ENCODE measurements around the gene CYP19A1. TPM values are rescaled to one million over a fixed set of nuclear protein-coding genes. Genes with fewer than 3 reads are reported as not detected.
"Not testable (repeated sequence)": the region's sequence is repeated elsewhere in the genome, so short reads cannot be mapped to it uniquely, and the experiment has no call there.

Gene CYP19A1
- polyA plus RNA-seq, 1 of the 3 experiments (the other 2 are of a cell fraction), result 0.03 TPM

- H3K9me3 ChIP-seq, result no peaks in the 10 kb centered on the region
- no peak overlapping the region for H3K4me2 ChIP-seq
- TF ChIP-seq NRF1 (IDR thresholded peaks at IDR 0.05; ENCODE audit: low read depth, low read length), result no peak
- no peak for TF ChIP-seq TEAD4 (IDR thresholded peaks at IDR 0.05; ENCODE audit: borderline replicate concordance, insufficient read depth)
- TF ChIP-seq RFX5 (IDR thresholded peaks at IDR 0.05; ENCODE audit: low read length), result no peak
- TF ChIP-seq JUND (IDR thresholded peaks at IDR 0.05), result no peak
- no peak for TF ChIP-seq USF1 (IDR thresholded peaks at IDR 0.05; ENCODE audit: borderline replicate concordance, low read depth)
- TF ChIP-seq RAD21 (IDR thresholded peaks at IDR 0.05; ENCODE audit: low read length), result no peak
- TF ChIP-seq POLR2AphosphoS5 (IDR thresholded peaks at IDR 0.05; ENCODE audit: low read depth, low read length), result no peak
- TF ChIP-seq GABPA (IDR thresholded peaks at IDR 0.05; ENCODE audit: low read depth), result no peak
- no peak for TF ChIP-seq SMC3 (IDR thresholded peaks at IDR 0.05; ENCODE audit: low read depth, low read length)
- no peak for TF ChIP-seq MEF2A (IDR thresholded peaks at IDR 0.05; ENCODE audit: borderline replicate concordance, low read depth)
- H3K27ac ChIP-seq (ENCODE audit: low read depth in 2 of 2, low read length in 1 of 2), result no peak overlapping the region
- H3F3A ChIP-seq (replicated peaks; ENCODE audit: insufficient read depth), result no peaks in the 10 kb centered on the region
- no peak overlapping the region for H3K4me3 ChIP-seq (ENCODE audit: low read depth in 2 of 2, low read length in 1 of 2)
- H3K79me2 ChIP-seq (ENCODE audit: insufficient read depth), result no peaks in the 10 kb centered on the region
- WGBS (ENCODE audit: low lambda C conversion rate), result 18% methylated on average over 3 of the region's 3 CpGs
- DNase-seq, result no peak
- ChIA-PET POLR2A (no interaction called here), CTCF (interaction anchor here (1.3 to 1.9 kb wide), 2 partner anchors 18 to 34 kb away, joined by 3 to 7 read pairs; no protein-coding TSS in a partner anchor)
- no peaks in the 10 kb centered on the region for H4K20me1 ChIP-seq (ENCODE audit: insufficient read depth)
- H3K36me3 ChIP-seq (replicated peaks in 1 of 2; ENCODE audit: control insufficient read depth in 1 of 2, insufficient read depth in 2 of 2, low read length in 1 of 2), result no peaks in the 10 kb centered on the region
- no peak overlapping the region for H3K9ac ChIP-seq
- no peak overlapping the region for H2AFZ ChIP-seq (ENCODE audit: low read depth)
- H3K4me1 ChIP-seq (ENCODE audit: control insufficient read depth in 1 of 2, insufficient read depth in 2 of 2, low read depth in 1 of 2, low read length in 1 of 2), result peaks cover 0 to 9% of the 10 kb centered on the region in 2 experiments; a peak in 2 of 4 replicates
- no peaks in the 10 kb centered on the region for H3K9me2 ChIP-seq
- H3K27me3 ChIP-seq (ENCODE audit: insufficient read depth), result peaks cover 24% of the 10 kb centered on the region; the same call in 1 of the 2 replicates
Measured at GRCh38 chr15:51263116-51263515, 75.3 kb downstream of the CYP19A1 start.

GRCh38 chr15:51262463-51262862 lies 75.9 kb downstream of the CYP19A1 start:
- H3K27me3 ChIP-seq (ENCODE audit: insufficient read depth), result peaks cover 17% of the 10 kb centered on the region; the same call in 1 of the 2 replicates
- no peaks in the 10 kb centered on the region for H3K36me3 ChIP-seq (replicated peaks in 1 of 2; ENCODE audit: control insufficient read depth in 1 of 2, insufficient read depth in 2 of 2, low read length in 1 of 2)
- ChIA-PET POLR2A (no interaction called here), CTCF (interaction anchor here (1.3 to 1.9 kb wide), 2 partner anchors 19 to 33 kb away, joined by 3 to 7 read pairs; no protein-coding TSS in a partner anchor)
- DNase-seq, result no peak
- H3K79me2 ChIP-seq (ENCODE audit: insufficient read depth), result no peaks in the 10 kb centered on the region
- no peaks in the 10 kb centered on the region for H4K20me1 ChIP-seq (ENCODE audit: insufficient read depth)
- no peaks in the 10 kb centered on the region for H3F3A ChIP-seq (replicated peaks; ENCODE audit: insufficient read depth)
- H3K9ac ChIP-seq, result no peak overlapping the region
- no peak overlapping the region for H3K4me2 ChIP-seq
- H2AFZ ChIP-seq (ENCODE audit: low read depth), result no peak overlapping the region
- peaks cover 0 to 9% of the 10 kb centered on the region in 2 experiments; a peak in 2 of 4 replicates for H3K4me1 ChIP-seq (ENCODE audit: control insufficient read depth in 1 of 2, insufficient read depth in 2 of 2, low read depth in 1 of 2, low read length in 1 of 2)
- H3K9me2 ChIP-seq, result no peaks in the 10 kb centered on the region
- H3K9me3 ChIP-seq, result no peaks in the 10 kb centered on the region
- no peak overlapping the region for H3K27ac ChIP-seq (ENCODE audit: low read depth in 2 of 2, low read length in 1 of 2)
- TF ChIP-seq TCF12 (IDR thresholded peaks at IDR 0.05) (no peak), CTCF (IDR thresholded peaks at IDR 0.05) (no peak), REST (IDR thresholded peaks at IDR 0.05; ENCODE audit: low read depth, low read length) (no peak), GABPA (IDR thresholded peaks at IDR 0.05; ENCODE audit: low read depth) (no peak)
- no peak overlapping the region for H3K4me3 ChIP-seq (ENCODE audit: low read depth in 2 of 2, low read length in 1 of 2)
- 7% methylated on average over 2 of the region's 2 CpGs for WGBS (ENCODE audit: low lambda C conversion rate)

- H3K9ac ChIP-seq; H2AFZ ChIP-seq (ENCODE audit: low read depth); CTCF ChIA-PET; H3K9me3 ChIP-seq; H3K9me2 ChIP-seq; H3K36me3 ChIP-seq (replicated peaks in 1 of 2; ENCODE audit: control insufficient read depth in 1 of 2, insufficient read depth in 2 of 2, low read length in 1 of 2); DNase-seq; H3K4me3 ChIP-seq (ENCODE audit: low read depth in 2 of 2, low read length in 1 of 2); H3K27me3 ChIP-seq (ENCODE audit: insufficient read depth); H3K4me2 ChIP-seq; H3F3A ChIP-seq (replicated peaks; ENCODE audit: insufficient read depth); H3K4me1 ChIP-seq (ENCODE audit: control insufficient read depth in 1 of 2, insufficient read depth in 2 of 2, low read depth in 1 of 2, low read length in 1 of 2); H4K20me1 ChIP-seq (ENCODE audit: insufficient read depth); POLR2A ChIA-PET; H3K27ac ChIP-seq (ENCODE audit: low read depth in 2 of 2, low read length in 1 of 2); H3K79me2 ChIP-seq (ENCODE audit: insufficient read depth): not testable (repeated sequence)
- 25% methylated on average over 7 of the region's 7 CpGs for WGBS (ENCODE audit: low lambda C conversion rate)
Measured at GRCh38 chr15:51261113-51261512, 77.3 kb downstream of the CYP19A1 start.

All from SK-N-SH (cell line).